Osteocyte (in vitro differentiated cells): ENCODE results near the gene UGDH. TPM values are rescaled to one million over a fixed set of nuclear protein-coding genes. Genes with fewer than 3 reads are reported as not detected.
"Not testable (repeated sequence)": the region's sequence is repeated elsewhere in the genome, so short reads cannot be mapped to it uniquely, and the experiment has no call there.

Source experiments
- DNase-seq: peaks from one replicate; pipeline ENCODE4 v3.0.0; 2021; ENCODE audit warnings: mixed read lengths; ENCODE audit not compliant: unreplicated experiment; ENCODE audit errors: extremely low spot score
- H3K27ac Mint-ChIP-seq: one replicate; pipeline ENCODE4 v1.8.0; 2021; ENCODE audit warnings: mild to moderate bottlenecking, mixed read lengths; ENCODE audit not compliant: unreplicated experiment
- H3K27me3 Mint-ChIP-seq: one replicate; pipeline ENCODE4 v1.8.0; 2021; ENCODE audit warnings: mixed read lengths; ENCODE audit not compliant: unreplicated experiment
- H3K36me3 Mint-ChIP-seq: one replicate; pipeline ENCODE4 v1.8.0; 2021; ENCODE audit warnings: mixed read lengths; ENCODE audit not compliant: unreplicated experiment
- H3K4me1 Mint-ChIP-seq: one replicate; pipeline ENCODE4 v1.8.0; 2021; ENCODE audit warnings: mixed read lengths; ENCODE audit not compliant: unreplicated experiment
- H3K4me3 Mint-ChIP-seq: one replicate; pipeline ENCODE4 v1.8.0; 2021; ENCODE audit warnings: mild to moderate bottlenecking, moderate library complexity, mixed read lengths; ENCODE audit not compliant: unreplicated experiment
- H3K9me3 Mint-ChIP-seq: one replicate; pipeline ENCODE4 v1.8.0; 2021; ENCODE audit warnings: mixed read lengths; ENCODE audit not compliant: unreplicated experiment
- total RNA-seq: library from RNA; stranded (reverse); gene quantifications from 2 replicates; pipeline ENCODE4 v1.2.1, GENCODE V29; 2021
- TF ChIP-seq, protein P1 (sequence below): fragments of 200-600 bp; sonication (generic); IDR thresholded peaks from 2 replicates; pipeline ENCODE4 v1.5.0; 2021; ENCODE audit warnings: antibody characterized with exemption, mild to moderate bottlenecking, moderate library complexity

The UGDH gene
- total RNA-seq, 1 donor from 2014 or later: 200 TPM

DNA sequence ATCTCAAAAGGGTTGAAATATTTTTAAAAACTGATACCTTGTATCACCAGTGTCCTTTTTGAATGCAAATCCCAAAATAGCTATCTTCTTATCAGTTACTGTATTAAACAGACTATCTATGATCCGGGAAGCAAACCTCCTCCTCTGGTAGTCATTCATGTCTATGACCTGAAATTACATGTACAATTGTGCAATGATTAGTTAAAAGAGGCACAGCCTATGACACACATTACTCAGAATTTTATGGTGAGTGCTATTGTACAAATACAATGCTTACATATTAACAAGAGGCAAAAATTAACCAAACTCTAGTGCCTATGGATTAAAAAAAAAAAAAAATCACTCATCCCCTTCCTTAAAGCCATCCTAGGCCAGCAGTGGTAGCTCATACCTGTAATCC is 21.7 kb downstream of the UGDH start:
- TF ChIP-seq, protein P1, sequence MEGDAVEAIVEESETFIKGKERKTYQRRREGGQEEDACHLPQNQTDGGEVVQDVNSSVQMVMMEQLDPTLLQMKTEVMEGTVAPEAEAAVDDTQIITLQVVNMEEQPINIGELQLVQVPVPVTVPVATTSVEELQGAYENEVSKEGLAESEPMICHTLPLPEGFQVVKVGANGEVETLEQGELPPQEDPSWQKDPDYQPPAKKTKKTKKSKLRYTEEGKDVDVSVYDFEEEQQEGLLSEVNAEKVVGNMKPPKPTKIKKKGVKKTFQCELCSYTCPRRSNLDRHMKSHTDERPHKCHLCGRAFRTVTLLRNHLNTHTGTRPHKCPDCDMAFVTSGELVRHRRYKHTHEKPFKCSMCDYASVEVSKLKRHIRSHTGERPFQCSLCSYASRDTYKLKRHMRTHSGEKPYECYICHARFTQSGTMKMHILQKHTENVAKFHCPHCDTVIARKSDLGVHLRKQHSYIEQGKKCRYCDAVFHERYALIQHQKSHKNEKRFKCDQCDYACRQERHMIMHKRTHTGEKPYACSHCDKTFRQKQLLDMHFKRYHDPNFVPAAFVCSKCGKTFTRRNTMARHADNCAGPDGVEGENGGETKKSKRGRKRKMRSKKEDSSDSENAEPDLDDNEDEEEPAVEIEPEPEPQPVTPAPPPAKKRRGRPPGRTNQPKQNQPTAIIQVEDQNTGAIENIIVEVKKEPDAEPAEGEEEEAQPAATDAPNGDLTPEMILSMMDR: no peak
- Mint-ChIP-seq H3K36me3 (peaks cover 57% of the 10 kb centered on the region), H3K27me3 (no peaks in the 10 kb centered on the region), H3K27ac (peak overlapping the region; percentile 60), H3K9me3 (no peaks in the 10 kb centered on the region), H3K4me1 (peaks cover 46% of the 10 kb centered on the region), H3K4me3 (no peak overlapping the region)
- DNase-seq: no peak

DNA sequence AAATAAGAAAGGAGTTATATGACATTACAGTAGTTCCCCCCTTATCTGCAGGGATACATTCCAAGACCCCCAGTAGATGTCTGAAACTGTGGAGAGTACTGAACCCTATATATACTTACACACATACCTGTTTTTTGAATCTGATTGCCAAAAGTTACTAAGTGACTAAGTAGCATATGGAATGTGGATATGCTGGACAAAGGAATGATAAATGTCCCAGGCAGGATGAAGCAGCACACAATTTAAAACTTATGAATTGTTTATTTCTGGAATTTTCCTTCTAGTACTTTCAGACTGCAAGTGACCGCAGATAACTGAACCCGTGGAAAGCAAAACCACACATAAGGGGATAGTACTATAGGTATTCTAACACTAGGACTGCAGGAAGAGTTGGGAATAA is 22.7 kb downstream of the UGDH start:
- peak; percentile 10 for DNase-seq
- Mint-ChIP-seq H3K36me3 (peaks cover 53% of the 10 kb centered on the region), H3K27ac (peak overlapping the region; percentile 86), H3K4me1 (peaks cover 47% of the 10 kb centered on the region), H3K27me3 (no peaks in the 10 kb centered on the region), H3K4me3 (no peak overlapping the region), H3K9me3 (no peaks in the 10 kb centered on the region)
- TF ChIP-seq, protein P1: no peak

DNA sequence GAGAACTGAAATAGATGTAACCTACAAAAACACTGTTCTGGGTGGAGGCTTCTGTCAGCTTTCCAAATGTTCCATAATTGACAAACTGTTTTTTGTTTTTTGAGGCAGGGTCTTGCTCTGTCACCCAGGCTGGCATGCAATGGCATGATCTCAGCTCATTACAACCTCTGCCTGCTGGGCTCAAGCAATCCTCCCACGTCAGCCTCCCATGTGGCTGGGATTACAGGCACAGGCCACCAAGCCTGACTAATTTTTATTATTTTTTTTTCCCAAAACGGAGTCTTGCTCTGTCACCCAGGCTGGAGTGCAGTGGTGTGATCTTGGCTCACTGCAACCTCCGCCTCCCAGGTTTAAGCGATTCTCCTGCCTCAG is 24.6 kb downstream of the UGDH start:
- DNase-seq: peak; percentile 79
- H3K9me3 Mint-ChIP-seq, H3K4me3 Mint-ChIP-seq, H3K27me3 Mint-ChIP-seq: not testable (repeated sequence)
- peak overlapping the region; percentile 86 for H3K27ac Mint-ChIP-seq
- peaks cover 54% of the 10 kb centered on the region for H3K36me3 Mint-ChIP-seq
- peaks cover 52% of the 10 kb centered on the region for H3K4me1 Mint-ChIP-seq

DNA sequence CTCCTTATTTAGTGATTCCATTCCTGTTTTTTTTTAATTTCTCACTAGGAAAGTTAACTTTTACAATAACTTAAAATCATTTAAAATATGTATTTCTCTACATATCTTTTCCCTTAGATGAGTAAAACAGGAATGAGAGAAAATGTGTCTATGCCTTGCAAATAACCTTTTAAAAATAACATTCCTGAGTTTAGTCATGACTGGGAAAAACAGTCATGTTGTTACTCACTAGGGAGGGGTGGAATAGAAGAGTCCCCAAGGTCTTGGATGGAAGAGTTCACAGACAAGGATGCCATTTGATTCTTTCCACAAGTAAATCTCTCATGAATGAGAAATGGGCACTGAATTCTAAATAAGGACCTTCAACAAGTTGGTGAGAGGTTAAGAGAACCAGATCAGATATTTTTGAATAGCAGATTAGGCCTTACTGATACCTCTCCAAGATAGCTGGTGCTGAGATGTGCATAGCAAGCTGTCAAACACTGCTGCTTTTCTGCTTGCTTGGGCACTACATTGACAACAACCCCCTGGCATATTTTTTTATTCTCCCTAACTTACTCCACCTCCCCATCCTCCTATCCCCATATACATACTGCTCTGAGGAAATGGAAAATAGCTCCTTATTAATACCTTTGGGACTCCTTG is 25.1 kb downstream of the UGDH start:
- H3K4me1 Mint-ChIP-seq: peaks cover 52% of the 10 kb centered on the region
- no peaks in the 10 kb centered on the region for H3K9me3 Mint-ChIP-seq
- TF ChIP-seq, protein P1: no peak
- H3K27ac Mint-ChIP-seq: peak overlapping the region; percentile 86
- no peaks in the 10 kb centered on the region for H3K27me3 Mint-ChIP-seq
- no peak overlapping the region for H3K4me3 Mint-ChIP-seq
- DNase-seq: peak; percentile 17
- peaks cover 55% of the 10 kb centered on the region for H3K36me3 Mint-ChIP-seq

DNA sequence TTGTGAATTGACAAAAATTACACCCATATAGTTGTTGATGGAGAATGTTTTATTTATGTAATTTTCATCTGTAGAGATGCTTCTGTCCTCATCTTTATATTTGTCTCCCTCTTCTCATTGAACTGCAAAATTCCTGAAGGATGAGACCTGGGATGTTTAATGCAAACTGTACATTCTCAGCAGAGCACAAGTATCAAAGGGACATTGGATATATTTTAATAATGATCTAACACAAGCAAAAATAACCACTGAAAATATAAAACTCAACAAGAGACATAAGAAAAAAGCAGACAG is 28.6 kb downstream of the UGDH start:
- H3K27me3 Mint-ChIP-seq: no peaks in the 10 kb centered on the region
- H3K4me1 Mint-ChIP-seq: peaks cover 40% of the 10 kb centered on the region
- no peak overlapping the region for H3K4me3 Mint-ChIP-seq
- DNase-seq: no peak
- TF ChIP-seq, protein P1: no peak
- peak overlapping the region; percentile 27 for H3K27ac Mint-ChIP-seq
- no peaks in the 10 kb centered on the region for H3K9me3 Mint-ChIP-seq
- peaks cover 35% of the 10 kb centered on the region for H3K36me3 Mint-ChIP-seq
